CD4-positive, alpha-beta T cell treated with Interleukin-2 at 100 ng/mL for 4 hours (primary cell): ENCODE measurements around the gene IFNE.
"Not testable (repeated sequence)": the region's sequence is repeated elsewhere in the genome, so short reads cannot be mapped to it uniquely, and the experiment has no call there.

Experiments
- DNase-seq: peaks from one replicate; pipeline ENCODE4 v3.0.0-alpha.2; 2020; ENCODE audit warnings: low spot score

Gene IFNE

GRCh38 chr9:21491756-21492155 lies 9.6 kb upstream of the IFNE start:
- DNase-seq = no peak

GRCh38 chr9:21481470-21482056 lies 550 bp downstream of the IFNE start:
- DNase-seq = no peak

- no peak for DNase-seq
These were observed 2.9 kb downstream of the IFNE start for GRCh38 chr9:21479152-21479702.

GRCh38 chr9:21477466-21477865 lies 4.6 kb downstream of the IFNE start:
- no peak for DNase-seq

- no peak for DNase-seq
These were observed 8.9 kb downstream of the IFNE start for GRCh38 chr9:21473236-21473635.

GRCh38 chr9:21470126-21470525 lies 12.0 kb downstream of the IFNE start:
- no peak for DNase-seq

- peak; percentile 67 for DNase-seq
These were observed 16.1 kb downstream of the IFNE start for GRCh38 chr9:21465859-21466518.

- no peak for DNase-seq
These were observed 17.0 kb downstream of the IFNE start for GRCh38 chr9:21465138-21465537.

GRCh38 chr9:21461377-21461776 lies 20.7 kb downstream of the IFNE start:
- DNase-seq = no peak

- peak; percentile 27 for DNase-seq
These were observed 26.8 kb downstream of the IFNE start for GRCh38 chr9:21455320-21455719.

- DNase-seq = no peak
These were observed 28.0 kb downstream of the IFNE start for GRCh38 chr9:21454149-21454548.

GRCh38 chr9:21452681-21453080 lies 29.4 kb downstream of the IFNE start:
- no peak for DNase-seq

GRCh38 chr9:21450733-21451394 lies 31.2 kb downstream of the IFNE start:
- DNase-seq = no peak

- not testable (repeated sequence) for DNase-seq
These were observed 32.8 kb downstream of the IFNE start for GRCh38 chr9:21449312-21449711.

- peak; percentile 47 for DNase-seq
These were observed 38.1 kb downstream of the IFNE start for GRCh38 chr9:21443849-21444625.

GRCh38 chr9:21440139-21440538 lies 42.0 kb downstream of the IFNE start, which contains the start of gene IFNA1:
Gene IFNA1, plus strand, starts transcription at chr9:21440439. Its CDS starts 69 bp downstream, at chr9:21440508.
- no peak for DNase-seq

- not testable (repeated sequence) for DNase-seq
These were observed 47.1 kb downstream of the IFNE start for GRCh38 chr9:21435015-21435383.

- peak; percentile 59 for DNase-seq
These were observed 47.7 kb downstream of the IFNE start for GRCh38 chr9:21434202-21435014.

GRCh38 chr9:21432672-21433425 lies 49.3 kb downstream of the IFNE start:
- DNase-seq = no peak
